ENCODE data around the gene ADAM19.

ADAM19 gene

GRCh38 chr5:157562111-157562581 lies 13.4 kb downstream of the ADAM19 start:
- no peak for DNase-seq

GRCh38 chr5:157561110-157561509 lies 14.5 kb downstream of the ADAM19 start:
- no peak for DNase-seq

GRCh38 chr5:157559301-157559700 lies 16.3 kb downstream of the ADAM19 start:
- no peak for DNase-seq

GRCh38 chr5:157558681-157559080 lies 16.9 kb downstream of the ADAM19 start:
- no peak for DNase-seq

- DNase-seq = no peak
These were observed 17.5 kb downstream of the ADAM19 start for GRCh38 chr5:157558041-157558595.

- no peak for DNase-seq
These were observed 18.8 kb downstream of the ADAM19 start for GRCh38 chr5:157556615-157557418.

GRCh38 chr5:157555037-157555640 lies 20.4 kb downstream of the ADAM19 start:
- no peak for DNase-seq

GRCh38 chr5:157554179-157555036 lies 21.2 kb downstream of the ADAM19 start:
- DNase-seq = no peak

- no peak for DNase-seq
These were observed 22.9 kb downstream of the ADAM19 start for GRCh38 chr5:157552650-157553049.

GRCh38 chr5:157550663-157551062 lies 24.9 kb downstream of the ADAM19 start:
- no peak for DNase-seq

GRCh38 chr5:157549954-157550549 lies 25.5 kb downstream of the ADAM19 start:
- no peak for DNase-seq

GRCh38 chr5:157549283-157549629 lies 26.3 kb downstream of the ADAM19 start:
- DNase-seq = no peak

- DNase-seq = no peak
These were observed 26.9 kb downstream of the ADAM19 start for GRCh38 chr5:157548513-157549282.

- DNase-seq = no peak
These were observed 27.5 kb downstream of the ADAM19 start for GRCh38 chr5:157547941-157548512.

- DNase-seq = no peak
These were observed 29.0 kb downstream of the ADAM19 start for GRCh38 chr5:157546456-157547100.

- DNase-seq = no peak
These were observed 29.8 kb downstream of the ADAM19 start for GRCh38 chr5:157545610-157546310.

- DNase-seq = no peak
These were observed 31.0 kb downstream of the ADAM19 start for GRCh38 chr5:157544623-157544989.

- no peak for DNase-seq
These were observed 31.6 kb downstream of the ADAM19 start for GRCh38 chr5:157543825-157544622.

- DNase-seq = no peak
These were observed 33.1 kb downstream of the ADAM19 start for GRCh38 chr5:157542282-157543000.
